Tongue (tissue), 2 donors: Measurements from ENCODE around the gene SDHB. TPM values are rescaled to one million over a fixed set of nuclear protein-coding genes. Genes with fewer than 3 reads are reported as not detected.

ENCODE experiments used
- DNase-seq: peaks from one replicate; pipeline ENCODE4 v3.0.0-alpha.2; 2015
- total RNA-seq: library from RNA; depleted of rRNA; stranded (reverse); fragments of >200 nt; gene quantifications from one replicate; pipeline ENCODE4 v1.2.3, GENCODE V29; 2014

The SDHB gene
- total RNA-seq, 1 donor from 2014 or later, result 115 TPM

- peak; percentile 46 for DNase-seq
Observed at GRCh38 chr1:16969057-16969611, 84.7 kb downstream of the SDHB start.

Other genes starting within 250 kb of the SDHB start
- gene RNU1-2, start 158.1 kb downstream of the SDHB start, total RNA-seq, result under 0.01 TPM
- 30.7 TPM for gene CROCC, start 132.1 kb downstream of the SDHB start, total RNA-seq
- gene MFAP2, start 73.4 kb downstream of the SDHB start, total RNA-seq, result 31.6 TPM
- 17.2 TPM for gene ATP13A2, start 42.1 kb downstream of the SDHB start, total RNA-seq
- 291 TPM for gene PADI2, start 65.4 kb upstream of the SDHB start, total RNA-seq
- gene PADI1, start 151.1 kb upstream of the SDHB start, total RNA-seq, result 10.3 TPM
- gene PADI3, start 195.1 kb upstream of the SDHB start, total RNA-seq, result 1.1 TPM